A549 treated with CpdA at 1 μM for 4 hours (cell line): ENCODE results near the gene HOXA2. TPM values are rescaled to one million over a fixed set of nuclear protein-coding genes. Genes with fewer than 3 reads are reported as not detected.

Experiments
- total RNA-seq: library from RNA; stranded (reverse); fragments of 200-300 nt; extraction: Qiagen RNA extraction; gene quantifications from 5 replicates; pipeline ENCODE4 v1.2.3, GENCODE V29; 2022; ENCODE audit warnings: low read depth

HOXA2 gene
- 0.82 to 1.4 TPM (median 1.0 TPM) in 5 replicates for total RNA-seq

DNA sequence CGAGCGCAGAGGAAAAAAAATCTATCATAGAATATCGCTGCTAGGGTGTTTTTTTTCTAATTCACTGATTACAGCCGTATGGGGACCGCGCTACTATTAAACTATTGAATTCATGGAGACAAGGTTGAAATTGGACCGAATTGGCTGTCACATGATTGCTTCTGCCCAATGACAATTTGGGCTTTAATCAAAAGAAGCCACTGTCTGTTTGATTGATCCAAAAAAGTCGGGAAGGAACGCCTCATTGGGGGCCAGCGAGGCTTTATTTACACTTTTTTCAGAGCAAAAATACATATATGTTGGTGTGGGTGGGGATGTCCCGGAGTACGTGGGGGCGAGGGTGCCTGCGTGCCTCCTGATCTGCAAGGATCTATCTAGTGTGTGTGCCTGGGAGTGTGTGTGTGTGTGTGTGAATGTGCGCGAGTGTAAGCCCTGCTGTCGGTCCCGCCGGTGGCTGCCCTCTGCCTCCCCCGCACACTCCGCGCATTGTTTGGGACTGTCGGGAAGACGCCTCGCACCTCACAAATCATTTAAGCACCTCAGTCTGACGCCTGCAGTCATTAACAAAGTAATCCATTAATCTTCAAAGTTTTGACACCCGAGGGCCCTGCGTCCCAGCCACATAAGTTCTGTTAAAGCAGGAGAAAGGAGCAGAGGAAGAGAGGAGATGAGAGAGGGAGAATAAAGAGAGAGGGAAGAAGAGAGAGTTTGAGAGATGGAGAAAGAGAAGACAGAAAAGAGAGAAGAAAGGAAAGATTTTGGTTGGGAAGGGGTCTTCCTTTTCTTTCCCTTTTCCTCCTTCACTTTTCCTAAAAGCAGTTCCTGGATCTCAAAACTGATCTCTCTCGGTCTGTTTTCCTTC, at the start of gene HOXA2:
Gene HOXA2, minus strand, starts transcription at position 103 of the 862 bp plus-strand sequence. CDS start 183 bp downstream, outside the sequence.

DNA sequence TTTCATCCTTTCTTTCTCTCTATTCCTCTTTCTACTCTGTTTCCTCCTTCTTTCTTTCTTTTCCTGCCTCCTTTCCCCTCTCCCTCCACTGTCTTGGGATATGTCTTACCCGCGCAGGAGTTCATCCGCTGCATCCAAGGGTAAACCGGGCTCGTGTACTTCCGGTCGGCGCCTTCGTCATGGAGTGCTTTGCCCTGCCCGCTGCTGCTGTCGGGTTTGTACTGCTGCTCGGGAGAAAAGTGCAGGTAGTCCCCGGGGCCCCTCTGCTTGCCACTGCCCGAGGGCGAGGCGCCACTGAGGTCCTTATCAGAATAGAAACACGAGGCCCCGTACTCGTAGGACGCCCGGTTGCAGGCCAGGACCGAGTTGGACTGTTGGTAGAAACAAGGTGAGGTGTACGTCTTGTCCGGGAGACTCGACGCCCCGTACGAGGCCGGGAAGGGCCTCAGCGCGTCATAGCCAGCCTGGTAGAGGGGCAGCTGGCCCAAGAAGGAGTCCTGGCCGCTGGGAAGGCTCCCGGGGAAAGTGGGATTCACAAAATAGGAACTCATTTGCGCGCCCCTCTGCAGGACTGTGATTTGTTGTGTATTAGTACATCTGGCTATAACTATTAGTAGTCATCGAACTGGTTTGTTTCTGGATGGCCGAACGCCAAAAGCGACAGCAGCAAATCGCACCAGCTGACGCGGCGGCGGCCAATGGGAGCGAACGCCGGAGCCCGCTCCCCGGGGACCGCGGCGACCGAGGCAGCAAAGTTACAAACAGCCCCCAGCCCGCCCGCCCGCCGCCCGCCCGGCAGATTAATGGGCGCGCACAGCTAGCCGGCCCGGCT, 44.9 kb upstream of the HOXA2 start, which contains the start of gene HOXA6:
Gene HOXA6, minus strand, starts transcription at position 576 of the 832 bp plus-strand sequence. Its CDS starts 25 bp downstream, at position 551.

DNA sequence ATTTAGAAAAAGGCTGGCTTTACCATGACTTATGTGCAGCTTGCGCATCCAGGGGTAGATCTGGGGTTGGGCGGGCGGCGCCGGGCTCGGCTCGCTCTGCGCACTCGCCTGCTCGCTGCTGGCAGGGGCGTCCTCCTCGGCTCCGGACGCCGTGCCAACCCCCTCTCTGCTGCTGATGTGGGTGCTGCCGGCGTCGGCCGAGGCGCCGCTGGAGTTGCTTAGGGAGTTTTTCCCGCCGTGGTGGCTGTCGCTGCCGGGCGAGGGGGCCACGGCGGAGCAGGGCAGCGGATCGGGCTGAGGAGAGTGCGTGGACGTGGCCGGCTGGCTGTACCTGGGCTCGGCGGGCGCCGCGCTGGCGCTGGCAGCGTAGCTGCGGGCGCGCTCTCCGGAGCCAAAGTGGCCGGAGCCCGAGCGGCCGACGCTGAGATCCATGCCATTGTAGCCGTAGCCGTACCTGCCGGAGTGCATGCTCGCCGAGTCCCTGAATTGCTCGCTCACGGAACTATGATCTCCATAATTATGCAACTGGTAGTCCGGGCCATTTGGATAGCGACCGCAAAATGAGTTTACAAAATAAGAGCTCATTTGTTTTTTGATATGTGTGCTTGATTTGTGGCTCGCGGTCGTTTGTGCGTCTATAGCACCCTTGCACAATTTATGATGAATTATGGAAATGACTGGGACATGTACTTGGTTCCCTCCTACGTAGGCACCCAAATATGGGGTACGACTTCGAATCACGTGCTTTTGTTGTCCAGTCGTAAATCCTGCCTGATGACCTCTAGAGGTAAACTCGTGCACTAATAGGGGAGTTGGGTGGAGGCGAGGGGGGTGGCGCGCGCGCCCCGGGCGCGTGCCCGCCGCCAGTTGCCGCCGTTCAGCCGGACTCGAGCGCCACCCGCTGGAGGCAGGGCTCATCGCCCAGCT, 40.8 kb upstream of the HOXA2 start, which contains the start of gene HOXA5:
Gene HOXA5, minus strand, starts transcription at position 659 of the 927 bp plus-strand sequence. Its CDS starts 74 bp downstream, at position 585.

DNA sequence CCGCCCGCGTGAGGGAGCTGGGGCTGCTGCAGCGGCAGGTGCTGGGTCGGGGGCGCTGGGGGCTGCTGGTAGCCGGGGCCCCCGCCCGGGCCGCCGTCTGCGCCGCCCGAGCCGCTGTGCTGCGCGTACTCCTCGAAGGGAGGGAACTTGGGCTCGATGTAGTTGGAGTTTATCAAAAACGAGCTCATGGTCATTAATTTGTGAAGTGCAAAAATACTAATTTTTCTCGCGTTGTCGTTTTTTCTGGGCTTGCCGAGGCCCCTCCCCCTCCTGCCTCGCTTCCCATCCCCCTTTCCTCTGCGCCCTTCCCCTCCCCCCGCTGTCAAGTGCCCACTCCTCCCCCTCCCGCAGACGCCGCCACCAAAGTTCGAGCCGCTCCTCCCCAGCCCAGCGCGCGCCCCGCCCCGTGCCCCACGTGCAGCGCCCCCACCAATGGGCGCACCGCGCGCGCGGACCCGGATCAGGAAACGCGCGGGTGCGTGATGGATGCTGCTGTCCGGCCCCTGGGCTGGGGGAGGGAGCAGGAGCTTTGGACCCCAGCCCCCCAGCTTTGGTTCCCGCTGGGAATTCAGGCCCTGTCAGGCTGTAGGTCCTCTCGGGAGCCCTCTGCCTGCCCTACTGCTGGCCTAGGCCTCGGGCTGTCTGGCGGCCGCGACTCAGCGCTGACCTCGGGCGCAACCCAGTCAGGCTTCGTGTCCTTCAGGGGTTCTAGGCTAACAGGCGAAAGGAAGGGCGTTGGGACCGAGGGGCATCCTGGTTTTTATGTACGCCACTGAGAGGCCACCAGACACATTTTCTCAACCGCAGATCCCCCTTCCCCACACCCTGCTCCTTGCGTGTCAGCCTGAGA, 28.3 kb upstream of the HOXA2 start, which contains the start of gene HOXA4:
Gene HOXA4, minus strand, starts transcription at position 218 of the 850 bp plus-strand sequence. Its CDS starts 24 bp downstream, at position 194.

DNA sequence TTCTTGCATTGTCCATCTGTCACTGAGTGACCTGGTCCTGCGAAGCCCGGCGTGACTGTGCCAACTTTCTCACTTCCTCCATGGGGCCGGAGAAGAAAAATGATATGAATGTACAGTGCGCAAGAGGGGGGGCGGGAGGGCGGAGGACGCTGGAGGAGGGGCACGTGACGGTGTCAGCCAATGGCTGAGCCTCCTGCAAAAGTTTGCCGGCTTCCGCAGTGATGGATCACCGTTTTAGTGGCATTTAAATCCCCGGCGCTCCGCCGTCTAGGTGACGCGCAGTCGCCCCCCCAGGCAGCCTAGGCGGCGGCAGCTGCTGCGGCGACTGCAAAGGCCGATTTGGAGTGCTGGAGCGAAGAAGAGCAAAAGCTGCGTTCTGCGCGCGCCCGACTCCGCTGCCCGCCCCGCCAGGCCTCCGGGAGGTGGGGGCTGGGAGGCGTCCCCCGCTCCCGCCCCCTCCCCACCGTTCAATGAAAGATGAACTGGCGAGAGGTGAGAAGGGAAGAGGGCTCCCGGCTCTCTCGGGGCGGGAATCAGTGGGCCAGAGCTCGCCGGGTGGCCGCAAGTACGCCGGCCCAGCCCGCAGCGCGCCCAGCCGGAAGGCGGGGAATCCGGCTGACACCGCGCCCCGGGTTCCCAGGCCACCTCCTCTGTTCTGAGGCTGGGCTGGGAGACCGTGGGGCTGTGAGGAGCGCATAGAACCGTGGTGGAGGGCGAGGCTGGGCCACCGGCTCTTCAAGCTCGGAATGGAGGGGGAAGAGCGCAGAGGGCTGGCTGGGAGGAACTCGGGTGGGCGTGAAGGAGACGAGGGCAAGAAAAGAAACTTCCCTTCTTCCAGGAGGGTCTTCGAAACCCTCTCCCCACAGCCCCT, 6.4 kb downstream of the HOXA2 start, which contains the start of gene HOXA1:
Gene HOXA1, minus strand, starts transcription at position 104 of the 871 bp plus-strand sequence. Its CDS starts 88 bp downstream, at position 16.

Other genes with a start within 250 kb of the HOXA2 start
- 14.6 to 20.7 TPM (median 17.3 TPM) in 5 replicates for gene SKAP2, start 238.1 kb downstream of the HOXA2 start, total RNA-seq
- 2.8 to 4.0 TPM (median 3.4 TPM) in 5 replicates for gene HOXA1, start 6.7 kb downstream of the HOXA2 start, total RNA-seq
- 1.5 to 2.7 TPM (median 2.6 TPM) in 5 replicates for gene HOXA4, start 28.1 kb upstream of the HOXA2 start, total RNA-seq
- gene HOXA5, start 41.0 kb upstream of the HOXA2 start, total RNA-seq = 3.9 to 6.7 TPM (median 6.2 TPM) in 5 replicates
- gene HOXA6, start 45.1 kb upstream of the HOXA2 start, total RNA-seq = 1.4 to 1.9 TPM (median 1.8 TPM) in 5 replicates
- gene HOXA3, start 49.9 kb upstream of the HOXA2 start, total RNA-seq = 5.3 to 13.3 TPM (median 10.6 TPM) in 5 replicates
- 4.8 to 6.3 TPM (median 5.5 TPM) in 5 replicates for gene HOXA7, start 54.0 kb upstream of the HOXA2 start, total RNA-seq
- 0.45 to 1.3 TPM (median 0.73 TPM) in 5 replicates for gene HOXA9, start 62.9 kb upstream of the HOXA2 start, total RNA-seq
- 6.8 to 9.0 TPM (median 7.3 TPM) in 5 replicates for gene HOXA10, start 71.6 kb upstream of the HOXA2 start, total RNA-seq
- 0.50 to 0.77 TPM (median 0.68 TPM) in 5 replicates for gene HOXA11, start 82.5 kb upstream of the HOXA2 start, total RNA-seq
- 1.3 to 2.2 TPM (median 1.9 TPM) in 5 replicates for gene HOXA13, start 97.4 kb upstream of the HOXA2 start, total RNA-seq
- gene EVX1, start 140.1 kb upstream of the HOXA2 start, total RNA-seq = 0.03 to 0.09 TPM (median 0.07 TPM) in 3 of 5 replicates, not detected in the others